Measurements from ENCODE around the gene APOBEC3B. TPM values are rescaled to one million over a fixed set of nuclear protein-coding genes. Genes with fewer than 3 reads are reported as not detected.

The APOBEC3B gene
- total and polyA plus RNA-seq, 2 of the 8 experiments (the other 6 are each of a cell fraction or from before 2014, with no cell fraction given) = 14.2 to 74.9 TPM

GRCh38 chr22:38964989-38965388, 17.2 kb upstream of the APOBEC3B start:
- Histone ChIP-seq H2BK20ac (ENCODE audit: low read length) (0 out of 2 replicates have a peak overlapping the region, but pooled peaks have one; percentile 21), H3K56ac (replicated peaks; ENCODE audit: insufficient read length, low read depth, low read length) (no peak overlapping the region), H3K79me1 (ENCODE audit: low read depth, low read length) (no peaks in the 10 kb centered on the region), H3K4me3 (ENCODE audit: extremely low read depth in 1 of 4, insufficient read depth in 2 of 4, low read depth in 3 of 4, low read length in 4 of 4) (no peak overlapping the region), H4K20me1 (replicated peaks in 1 of 2; ENCODE audit: control insufficient read depth in 1 of 2, insufficient read depth in 2 of 2, low read length in 2 of 2) (no peaks in the 10 kb centered on the region), H3K27me3 (replicated peaks in 1 of 4; ENCODE audit: control insufficient read depth in 3 of 4, extremely low read depth in 1 of 4, insufficient read depth in 3 of 4, low read length in 3 of 4) (no peaks in the 10 kb centered on the region), H3K14ac (ENCODE audit: insufficient read length) (no peak overlapping the region), H3K27ac (ENCODE audit: low read depth, low read length) (no peak overlapping the region), H3K4ac (replicated peaks; ENCODE audit: insufficient read length, low read depth, low read length) (no peak overlapping the region), H2BK12ac (ENCODE audit: low read depth, low read length) (no peak overlapping the region), H2AFZ (ENCODE audit: low read length) (no peak overlapping the region), H3K36me3 (ENCODE audit: control insufficient read depth in 2 of 4, insufficient read depth in 4 of 4, low read length in 3 of 4) (no peaks in the 10 kb centered on the region), H4K91ac (replicated peaks; ENCODE audit: insufficient read length, low read length) (no peak overlapping the region), H4K8ac (ENCODE audit: extremely low read depth, insufficient read depth, low read length) (no peak overlapping the region), H3K79me2 (ENCODE audit: control insufficient read depth in 1 of 2, insufficient read depth in 2 of 2, low read length in 2 of 2) (no peaks in the 10 kb centered on the region), H3K23me2 (ENCODE audit: low read depth, low read length) (no peaks in the 10 kb centered on the region), H2AK5ac (ENCODE audit: low read depth, low read length) (no peak overlapping the region), H2BK120ac (replicated peaks; ENCODE audit: low read depth, low read length) (no peak overlapping the region), H2BK5ac (ENCODE audit: low read depth, low read length) (no peak overlapping the region), H3K4me2 (ENCODE audit: insufficient read depth in 1 of 2, low read depth in 2 of 2, low read length in 2 of 2) (no peak overlapping the region), H3K9ac (replicated peaks in 1 of 4; ENCODE audit: extremely low read depth in 1 of 4, low read depth in 3 of 4, low read length in 3 of 4) (no peak overlapping the region), H3K9me3 (ENCODE audit: insufficient read depth in 2 of 2, low read depth in 1 of 2, low read length in 1 of 2) (no peaks in the 10 kb centered on the region), H2BK15ac (ENCODE audit: low read length) (no peak overlapping the region), H3K4me1 (replicated peaks in 1 of 4; ENCODE audit: control insufficient read depth in 3 of 4, insufficient read depth in 4 of 4, low read length in 3 of 4) (peaks cover 0 to 10% (median 3%) of the 10 kb centered on the region in 4 experiments; a peak in 5 of 7 replicates), H4K5ac (ENCODE audit: insufficient read length, low read depth, low read length) (no peak overlapping the region), H3K23ac (ENCODE audit: insufficient read length) (no peak overlapping the region), H3K18ac (ENCODE audit: extremely low read depth, low read length) (no peak overlapping the region; the same call in 1 of the 2 replicates)
- DNase-seq (ENCODE audit: low read depth in 1 of 2, low spot score in 2 of 2) = no peak
- TF ChIP-seq CTBP2 (IDR thresholded peaks at IDR 0.05; ENCODE audit: borderline replicate concordance, insufficient read depth, insufficient read length, low read length) = no peak
- no peak for TF ChIP-seq CEBPB (IDR thresholded peaks at IDR 0.05; ENCODE audit: low read depth, low read length)
- TF ChIP-seq, protein P1, sequence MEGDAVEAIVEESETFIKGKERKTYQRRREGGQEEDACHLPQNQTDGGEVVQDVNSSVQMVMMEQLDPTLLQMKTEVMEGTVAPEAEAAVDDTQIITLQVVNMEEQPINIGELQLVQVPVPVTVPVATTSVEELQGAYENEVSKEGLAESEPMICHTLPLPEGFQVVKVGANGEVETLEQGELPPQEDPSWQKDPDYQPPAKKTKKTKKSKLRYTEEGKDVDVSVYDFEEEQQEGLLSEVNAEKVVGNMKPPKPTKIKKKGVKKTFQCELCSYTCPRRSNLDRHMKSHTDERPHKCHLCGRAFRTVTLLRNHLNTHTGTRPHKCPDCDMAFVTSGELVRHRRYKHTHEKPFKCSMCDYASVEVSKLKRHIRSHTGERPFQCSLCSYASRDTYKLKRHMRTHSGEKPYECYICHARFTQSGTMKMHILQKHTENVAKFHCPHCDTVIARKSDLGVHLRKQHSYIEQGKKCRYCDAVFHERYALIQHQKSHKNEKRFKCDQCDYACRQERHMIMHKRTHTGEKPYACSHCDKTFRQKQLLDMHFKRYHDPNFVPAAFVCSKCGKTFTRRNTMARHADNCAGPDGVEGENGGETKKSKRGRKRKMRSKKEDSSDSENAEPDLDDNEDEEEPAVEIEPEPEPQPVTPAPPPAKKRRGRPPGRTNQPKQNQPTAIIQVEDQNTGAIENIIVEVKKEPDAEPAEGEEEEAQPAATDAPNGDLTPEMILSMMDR (IDR thresholded peaks at IDR 0.05; ENCODE audit: control extremely low read depth in 1 of 3, insufficient read depth in 1 of 3, low read depth in 1 of 3, low read length in 3 of 3) = no peak
- WGBS, 2 experiments (ENCODE audit: extremely low coverage in 1 of 2, insufficient coverage in 1 of 2, insufficient read length in 1 of 2, insufficient replicate concordance in 2 of 2, low coverage in 1 of 2, low lambda C conversion rate in 2 of 2, missing lambda C conversion rate in 1 of 2) = 88% methylated on average over 4 of the region's 4 CpGs; no CpG with 5 or more reads in 1 of the 2 experiments
- no peak for FAIRE-seq
- POLR2A ChIA-PET (ENCODE audit: partially characterized antibody) = no interaction called here
- CTCF ChIA-PET (ENCODE audit: partially characterized antibody) = interaction anchor here (2.0 kb wide), 1 partner anchor 8 kb away, joined by 13 read pairs; no protein-coding TSS in a partner anchor
